GM23338 (cell line): ENCODE results near the gene BAHCC1. TPM values are rescaled to one million over a fixed set of nuclear protein-coding genes. Genes with fewer than 3 reads are reported as not detected.
A peak's percentile ranks its signal among the peaks of the same experiment; 100 is the strongest.

Source experiments
- ATAC-seq: fragments of 200-7000 bp; cut with Tn5 transposase; 3 replicates; pipeline ENCODE4 v1.9.1; 2020
- DNase-seq: peaks from one replicate; pipeline ENCODE4 v3.0.0-alpha.2; 2015; ENCODE audit warnings: low spot score
- H2AFZ ChIP-seq: fragments of 200-600 bp; sonication (generic); 2 replicates; pipeline ENCODE4 v1.8.0; 2016; ENCODE audit warnings: antibody characterized with exemption, mild to moderate bottlenecking, moderate library complexity
- H3F3A ChIP-seq: fragments of 200-600 bp; sonication (generic); replicated peaks from 2 replicates; pipeline ENCODE4 v1.8.0; 2017; ENCODE audit warnings: antibody characterized with exemption, mixed run types, low read depth
- H3K27ac ChIP-seq: fragments of 200-600 bp; sonication (generic); 2 replicates; pipeline ENCODE4 v1.6.1; 2016; ENCODE audit warnings: low read depth
- H3K27me3 ChIP-seq: fragments of 200-600 bp; sonication (generic); 2 replicates; pipeline ENCODE4 v1.8.0; 2016; ENCODE audit warnings: mild to moderate bottlenecking, mixed run types, moderate library complexity; ENCODE audit not compliant: insufficient read depth
- H3K36me3 ChIP-seq: fragments of 200-600 bp; sonication (generic); 2 replicates; pipeline ENCODE4 v1.8.0; 2016; ENCODE audit warnings: mild to moderate bottlenecking; ENCODE audit not compliant: insufficient read depth
- H3K4me1 ChIP-seq: fragments of 200-600 bp; sonication (generic); 2 replicates; pipeline ENCODE4 v1.8.0; 2016; ENCODE audit warnings: mild to moderate bottlenecking, moderate library complexity; ENCODE audit not compliant: insufficient read depth
- H3K4me2 ChIP-seq: fragments of 200-600 bp; sonication (generic); 2 replicates; pipeline ENCODE4 v1.7.1; 2017; ENCODE audit warnings: mixed run types
- H3K4me3 ChIP-seq: fragments of 200-600 bp; sonication (generic); 2 replicates; pipeline ENCODE4 v1.6.1; 2016; ENCODE audit warnings: mixed run types
- H3K79me2 ChIP-seq: fragments of 200-600 bp; sonication (generic); replicated peaks from 2 replicates; pipeline ENCODE4 v1.8.0; 2017; ENCODE audit warnings: mild to moderate bottlenecking; ENCODE audit not compliant: insufficient read depth
- H3K9me2 ChIP-seq: fragments of 200-600 bp; sonication (generic); 2 replicates; pipeline ENCODE4 v1.8.0; 2017; ENCODE audit not compliant: insufficient read depth
- H4K20me1 ChIP-seq: fragments of 200-600 bp; sonication (generic); replicated peaks from 2 replicates; pipeline ENCODE4 v1.8.0; 2017; ENCODE audit warnings: mild to moderate bottlenecking; ENCODE audit not compliant: insufficient read depth
- H3K27ac Mint-ChIP-seq: 2 replicates; pipeline ENCODE4 v1.8.0; 2020; ENCODE audit warnings: inconsistent platforms, mild to moderate bottlenecking, moderate library complexity, mixed read lengths
- H3K27me3 Mint-ChIP-seq: 3 replicates; pipeline ENCODE4 v1.8.0; 2022; ENCODE audit warnings: low read depth, mild to moderate bottlenecking, moderate library complexity, mixed read lengths, inconsistent platforms; ENCODE audit not compliant: insufficient read depth, poor library complexity
- H3K36me3 Mint-ChIP-seq: 3 replicates; pipeline ENCODE4 v1.8.0; 2021; ENCODE audit warnings: low read depth, mild to moderate bottlenecking, inconsistent platforms, moderate library complexity, mixed read lengths
- H3K4me1 Mint-ChIP-seq: 3 replicates; pipeline ENCODE4 v1.8.0; 2020; ENCODE audit warnings: mild to moderate bottlenecking, inconsistent platforms, mixed read lengths
- H3K4me3 Mint-ChIP-seq: 3 replicates; pipeline ENCODE4 v1.8.0; 2021; ENCODE audit warnings: moderate library complexity, mild to moderate bottlenecking, inconsistent platforms, mixed read lengths
- H3K9me3 Mint-ChIP-seq: 3 replicates; pipeline ENCODE4 v1.8.0; 2020; ENCODE audit warnings: moderate library complexity, mild to moderate bottlenecking, inconsistent platforms, mixed read lengths
- CREB1 ChIP-seq: fragments of 250-450 bp; sonication (Bioruptor Pico); IDR thresholded peaks from 2 replicates; pipeline ENCODE4 v1.5.0; 2020; ENCODE audit warnings: low read depth, mild to moderate bottlenecking, moderate library complexity
- ETS1 ChIP-seq: IDR thresholded peaks from 2 replicates; pipeline ENCODE4 v1.6.1; 2016; ENCODE audit warnings: antibody characterized with exemption
- JUNB ChIP-seq: IDR thresholded peaks from one replicate; pipeline ENCODE4 v1.6.1; 2016; ENCODE audit warnings: antibody characterized with exemption; ENCODE audit not compliant: unreplicated experiment
- POLR2AphosphoS5 ChIP-seq: IDR thresholded peaks from 2 replicates; pipeline ENCODE4 v1.6.1; 2016; ENCODE audit warnings: antibody characterized with exemption, low read depth
- polyA plus RNA-seq: library from polyadenylated mRNA; unstranded; fragments of >200 nt; fragmentation: Nextera tagmentation; extraction: Ambion mirVana; gene quantifications from 2 replicates; pipeline ENCODE4 v1.2.1, GENCODE V29; 2016
- total RNA-seq: library from RNA; depleted of rRNA; stranded (reverse); fragments of >200 nt; shearing (Covaris generic); gene quantifications from 2 replicates; pipeline ENCODE4 v1.2.3, GENCODE V29; 2014
- TF ChIP-seq, protein P1 (sequence below): IDR thresholded peaks from one replicate; pipeline ENCODE4 v1.6.1; 2018; ENCODE audit warnings: antibody characterized with exemption; ENCODE audit not compliant: unreplicated experiment
- TF ChIP-seq, protein P2 (sequence below), 2 experiments: fragments of 200-600 bp in 1 of 2; sonication (generic) in 1 of 2; conservative IDR thresholded peaks; 2 replicates each; pipeline versions ENCODE4 v1.5.1 to v1.6.1; 2016 to 2017; ENCODE audit warnings: antibody characterized with exemption in 2 of 2, low read depth in 2 of 2, mild to moderate bottlenecking in 2 of 2, moderate library complexity in 1 of 2
- TF ChIP-seq, protein P3 (sequence below): fragments of 250-450 bp; sonication (Bioruptor Pico); IDR thresholded peaks from 2 replicates; pipeline ENCODE4 v1.5.0; 2020; ENCODE audit warnings: mild to moderate bottlenecking, moderate library complexity

BAHCC1 gene
- total and polyA plus RNA-seq, 2 experiments from 2014 or later = 0.24 to 1.1 TPM

- H3K4me3 ChIP-seq = peak overlapping the region; percentile 84
- H3K36me3 Mint-ChIP-seq = peaks cover 34% of the 10 kb centered on the region
- peaks cover 53% of the 10 kb centered on the region for H3K79me2 ChIP-seq
- H4K20me1 ChIP-seq = peaks cover 38% of the 10 kb centered on the region
- H3K9me3 Mint-ChIP-seq = peaks cover 30% of the 10 kb centered on the region
- H3K4me2 ChIP-seq = peak overlapping the region; percentile 78
- no peak overlapping the region for H2AFZ ChIP-seq
- H3K9me2 ChIP-seq = no peaks in the 10 kb centered on the region
- H3K36me3 ChIP-seq = peaks cover 30% of the 10 kb centered on the region
- peak overlapping the region; percentile 94 for H3K27ac ChIP-seq
- peak overlapping the region; percentile 75 for H3K4me3 Mint-ChIP-seq
- peak overlapping the region; percentile 78; the same call in 1 of the 2 replicates for H3K27ac Mint-ChIP-seq
- H3K27me3 Mint-ChIP-seq = peaks cover 65% of the 10 kb centered on the region
- DNase-seq (peak; percentile 84), ATAC-seq (peak; percentile 9)
- TF ChIP-seq POLR2AphosphoS5 (peak; percentile 16; the same call in 1 of the 2 replicates), ETS1 (no peak), CREB1 (CRISPR knock-in tag) (no peak), JUNB (no peak)
- TF ChIP-seq, protein P1, sequence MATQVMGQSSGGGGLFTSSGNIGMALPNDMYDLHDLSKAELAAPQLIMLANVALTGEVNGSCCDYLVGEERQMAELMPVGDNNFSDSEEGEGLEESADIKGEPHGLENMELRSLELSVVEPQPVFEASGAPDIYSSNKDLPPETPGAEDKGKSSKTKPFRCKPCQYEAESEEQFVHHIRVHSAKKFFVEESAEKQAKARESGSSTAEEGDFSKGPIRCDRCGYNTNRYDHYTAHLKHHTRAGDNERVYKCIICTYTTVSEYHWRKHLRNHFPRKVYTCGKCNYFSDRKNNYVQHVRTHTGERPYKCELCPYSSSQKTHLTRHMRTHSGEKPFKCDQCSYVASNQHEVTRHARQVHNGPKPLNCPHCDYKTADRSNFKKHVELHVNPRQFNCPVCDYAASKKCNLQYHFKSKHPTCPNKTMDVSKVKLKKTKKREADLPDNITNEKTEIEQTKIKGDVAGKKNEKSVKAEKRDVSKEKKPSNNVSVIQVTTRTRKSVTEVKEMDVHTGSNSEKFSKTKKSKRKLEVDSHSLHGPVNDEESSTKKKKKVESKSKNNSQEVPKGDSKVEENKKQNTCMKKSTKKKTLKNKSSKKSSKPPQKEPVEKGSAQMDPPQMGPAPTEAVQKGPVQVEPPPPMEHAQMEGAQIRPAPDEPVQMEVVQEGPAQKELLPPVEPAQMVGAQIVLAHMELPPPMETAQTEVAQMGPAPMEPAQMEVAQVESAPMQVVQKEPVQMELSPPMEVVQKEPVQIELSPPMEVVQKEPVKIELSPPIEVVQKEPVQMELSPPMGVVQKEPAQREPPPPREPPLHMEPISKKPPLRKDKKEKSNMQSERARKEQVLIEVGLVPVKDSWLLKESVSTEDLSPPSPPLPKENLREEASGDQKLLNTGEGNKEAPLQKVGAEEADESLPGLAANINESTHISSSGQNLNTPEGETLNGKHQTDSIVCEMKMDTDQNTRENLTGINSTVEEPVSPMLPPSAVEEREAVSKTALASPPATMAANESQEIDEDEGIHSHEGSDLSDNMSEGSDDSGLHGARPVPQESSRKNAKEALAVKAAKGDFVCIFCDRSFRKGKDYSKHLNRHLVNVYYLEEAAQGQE = no peak
- TF ChIP-seq, protein P2, sequence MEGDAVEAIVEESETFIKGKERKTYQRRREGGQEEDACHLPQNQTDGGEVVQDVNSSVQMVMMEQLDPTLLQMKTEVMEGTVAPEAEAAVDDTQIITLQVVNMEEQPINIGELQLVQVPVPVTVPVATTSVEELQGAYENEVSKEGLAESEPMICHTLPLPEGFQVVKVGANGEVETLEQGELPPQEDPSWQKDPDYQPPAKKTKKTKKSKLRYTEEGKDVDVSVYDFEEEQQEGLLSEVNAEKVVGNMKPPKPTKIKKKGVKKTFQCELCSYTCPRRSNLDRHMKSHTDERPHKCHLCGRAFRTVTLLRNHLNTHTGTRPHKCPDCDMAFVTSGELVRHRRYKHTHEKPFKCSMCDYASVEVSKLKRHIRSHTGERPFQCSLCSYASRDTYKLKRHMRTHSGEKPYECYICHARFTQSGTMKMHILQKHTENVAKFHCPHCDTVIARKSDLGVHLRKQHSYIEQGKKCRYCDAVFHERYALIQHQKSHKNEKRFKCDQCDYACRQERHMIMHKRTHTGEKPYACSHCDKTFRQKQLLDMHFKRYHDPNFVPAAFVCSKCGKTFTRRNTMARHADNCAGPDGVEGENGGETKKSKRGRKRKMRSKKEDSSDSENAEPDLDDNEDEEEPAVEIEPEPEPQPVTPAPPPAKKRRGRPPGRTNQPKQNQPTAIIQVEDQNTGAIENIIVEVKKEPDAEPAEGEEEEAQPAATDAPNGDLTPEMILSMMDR (conservative IDR thresholded peaks at IDR 0.05; ENCODE audit: low read depth in 2 of 2) = no peak; a peak in 1 of 4 replicates
- TF ChIP-seq, protein P3, sequence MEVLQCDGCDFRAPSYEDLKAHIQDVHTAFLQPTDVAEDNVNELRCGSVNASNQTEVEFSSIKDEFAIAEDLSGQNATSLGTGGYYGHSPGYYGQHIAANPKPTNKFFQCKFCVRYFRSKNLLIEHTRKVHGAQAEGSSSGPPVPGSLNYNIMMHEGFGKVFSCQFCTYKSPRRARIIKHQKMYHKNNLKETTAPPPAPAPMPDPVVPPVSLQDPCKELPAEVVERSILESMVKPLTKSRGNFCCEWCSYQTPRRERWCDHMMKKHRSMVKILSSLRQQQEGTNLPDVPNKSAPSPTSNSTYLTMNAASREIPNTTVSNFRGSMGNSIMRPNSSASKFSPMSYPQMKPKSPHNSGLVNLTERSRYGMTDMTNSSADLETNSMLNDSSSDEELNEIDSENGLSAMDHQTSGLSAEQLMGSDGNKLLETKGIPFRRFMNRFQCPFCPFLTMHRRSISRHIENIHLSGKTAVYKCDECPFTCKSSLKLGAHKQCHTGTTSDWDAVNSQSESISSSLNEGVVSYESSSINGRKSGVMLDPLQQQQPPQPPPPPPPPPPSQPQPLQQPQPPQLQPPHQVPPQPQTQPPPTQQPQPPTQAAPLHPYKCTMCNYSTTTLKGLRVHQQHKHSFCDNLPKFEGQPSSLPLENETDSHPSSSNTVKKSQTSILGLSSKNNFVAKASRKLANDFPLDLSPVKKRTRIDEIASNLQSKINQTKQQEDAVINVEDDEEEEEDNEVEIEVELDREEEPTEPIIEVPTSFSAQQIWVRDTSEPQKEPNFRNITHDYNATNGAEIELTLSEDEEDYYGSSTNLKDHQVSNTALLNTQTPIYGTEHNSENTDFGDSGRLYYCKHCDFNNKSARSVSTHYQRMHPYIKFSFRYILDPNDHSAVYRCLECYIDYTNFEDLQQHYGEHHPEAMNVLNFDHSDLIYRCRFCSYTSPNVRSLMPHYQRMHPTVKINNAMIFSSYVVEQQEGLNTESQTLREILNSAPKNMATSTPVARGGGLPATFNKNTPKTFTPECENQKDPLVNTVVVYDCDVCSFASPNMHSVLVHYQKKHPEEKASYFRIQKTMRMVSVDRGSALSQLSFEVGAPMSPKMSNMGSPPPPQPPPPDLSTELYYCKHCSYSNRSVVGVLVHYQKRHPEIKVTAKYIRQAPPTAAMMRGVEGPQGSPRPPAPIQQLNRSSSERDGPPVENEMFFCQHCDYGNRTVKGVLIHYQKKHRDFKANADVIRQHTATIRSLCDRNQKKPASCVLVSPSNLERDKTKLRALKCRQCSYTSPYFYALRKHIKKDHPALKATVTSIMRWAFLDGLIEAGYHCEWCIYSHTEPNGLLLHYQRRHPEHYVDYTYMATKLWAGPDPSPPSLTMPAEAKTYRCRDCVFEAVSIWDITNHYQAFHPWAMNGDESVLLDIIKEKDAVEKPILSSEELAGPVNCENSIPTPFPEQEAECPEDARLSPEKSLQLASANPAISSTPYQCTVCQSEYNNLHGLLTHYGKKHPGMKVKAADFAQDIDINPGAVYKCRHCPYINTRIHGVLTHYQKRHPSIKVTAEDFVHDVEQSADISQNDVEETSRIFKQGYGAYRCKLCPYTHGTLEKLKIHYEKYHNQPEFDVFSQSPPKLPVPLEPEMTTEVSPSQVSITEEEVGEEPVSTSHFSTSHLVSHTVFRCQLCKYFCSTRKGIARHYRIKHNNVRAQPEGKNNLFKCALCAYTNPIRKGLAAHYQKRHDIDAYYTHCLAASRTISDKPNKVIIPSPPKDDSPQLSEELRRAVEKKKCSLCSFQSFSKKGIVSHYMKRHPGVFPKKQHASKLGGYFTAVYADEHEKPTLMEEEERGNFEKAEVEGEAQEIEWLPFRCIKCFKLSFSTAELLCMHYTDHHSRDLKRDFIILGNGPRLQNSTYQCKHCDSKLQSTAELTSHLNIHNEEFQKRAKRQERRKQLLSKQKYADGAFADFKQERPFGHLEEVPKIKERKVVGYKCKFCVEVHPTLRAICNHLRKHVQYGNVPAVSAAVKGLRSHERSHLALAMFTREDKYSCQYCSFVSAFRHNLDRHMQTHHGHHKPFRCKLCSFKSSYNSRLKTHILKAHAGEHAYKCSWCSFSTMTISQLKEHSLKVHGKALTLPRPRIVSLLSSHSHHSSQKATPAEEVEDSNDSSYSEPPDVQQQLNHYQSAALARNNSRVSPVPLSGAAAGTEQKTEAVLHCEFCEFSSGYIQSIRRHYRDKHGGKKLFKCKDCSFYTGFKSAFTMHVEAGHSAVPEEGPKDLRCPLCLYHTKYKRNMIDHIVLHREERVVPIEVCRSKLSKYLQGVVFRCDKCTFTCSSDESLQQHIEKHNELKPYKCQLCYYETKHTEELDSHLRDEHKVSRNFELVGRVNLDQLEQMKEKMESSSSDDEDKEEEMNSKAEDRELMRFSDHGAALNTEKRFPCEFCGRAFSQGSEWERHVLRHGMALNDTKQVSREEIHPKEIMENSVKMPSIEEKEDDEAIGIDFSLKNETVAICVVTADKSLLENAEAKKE = no peak
- H3K4me1 ChIP-seq = peaks cover 23% of the 10 kb centered on the region
- H3F3A ChIP-seq = peaks cover 53% of the 10 kb centered on the region
- peaks cover 11% of the 10 kb centered on the region for H3K27me3 ChIP-seq
- H3K4me1 Mint-ChIP-seq = peaks cover 32% of the 10 kb centered on the region
Observed at GRCh38 chr17:81513753-81514488, 118.7 kb downstream of the BAHCC1 start.
